OCI-LY1 (cell line): ENCODE results near the gene CLUH.

Source experiments
- H2AFZ ChIP-seq: fragments of 200-600 bp; sonication (generic), shearing (Covaris generic); 2 replicates; pipeline ENCODE4 v1.6.0; 2014; ENCODE audit warnings: antibody characterized with exemption, mild to moderate bottlenecking, low read length
- H3F3A ChIP-seq: fragments of 200-600 bp; sonication (generic), shearing (Covaris generic); 2 replicates; pipeline ENCODE4 v1.6.0; 2014; ENCODE audit warnings: mild to moderate bottlenecking, antibody characterized with exemption, low read length, moderate library complexity; ENCODE audit not compliant: insufficient read depth
- H3K27ac ChIP-seq: fragments of 200-600 bp; sonication (generic); 2 replicates; pipeline ENCODE4 v1.5.1; 2014; ENCODE audit warnings: low read length, mixed run types, mild to moderate bottlenecking, low read depth; ENCODE audit not compliant: poor library complexity, severe bottlenecking
- H3K27me3 ChIP-seq: fragments of 200-600 bp; sonication (generic); 2 replicates; pipeline ENCODE4 v1.6.0; 2014; ENCODE audit warnings: antibody characterized with exemption, mild to moderate bottlenecking, low read length, moderate library complexity; ENCODE audit not compliant: insufficient read depth
- H3K36me3 ChIP-seq: fragments of 200-600 bp; sonication (generic); 2 replicates; pipeline ENCODE4 v1.6.1; 2014; ENCODE audit warnings: mild to moderate bottlenecking, antibody characterized with exemption, low read length, moderate library complexity, mixed read lengths; ENCODE audit not compliant: insufficient read depth
- H3K4me1 ChIP-seq: fragments of 200-600 bp; sonication (generic); 2 replicates; pipeline ENCODE4 v1.5.1; 2014; ENCODE audit warnings: mild to moderate bottlenecking, low read length, moderate library complexity; ENCODE audit not compliant: insufficient read depth, severe bottlenecking
- H3K4me2 ChIP-seq: fragments of 200-600 bp; sonication (generic), shearing (Covaris generic); 2 replicates; pipeline ENCODE4 v1.6.1; 2014; ENCODE audit warnings: low read length
- H3K4me3 ChIP-seq: fragments of 200-600 bp; sonication (generic); 2 replicates; pipeline ENCODE4 v1.5.1; 2014; ENCODE audit warnings: low read length, low read depth, mild to moderate bottlenecking, mixed read lengths; ENCODE audit not compliant: poor library complexity, severe bottlenecking
- H3K79me2 ChIP-seq: fragments of 200-600 bp; shearing (Covaris generic); 2 replicates; pipeline ENCODE4 v1.6.1; 2016; ENCODE audit warnings: mixed run types, low read length, mixed read lengths; ENCODE audit not compliant: insufficient read depth
- H3K9ac ChIP-seq: fragments of 200-600 bp; sonication (generic), shearing (Covaris generic); 2 replicates; pipeline ENCODE4 v1.6.1; 2014; ENCODE audit warnings: mild to moderate bottlenecking, low read length, mixed read lengths
- H3K9me2 ChIP-seq: fragments of 200-600 bp; sonication (generic), shearing (Covaris generic); 2 replicates; pipeline ENCODE4 v1.6.1; 2014; ENCODE audit warnings: low read depth, mild to moderate bottlenecking, low read length, mixed read lengths
- H3K9me3 ChIP-seq: fragments of 200-600 bp; shearing (Covaris generic); 2 replicates; pipeline ENCODE4 v1.6.1; 2014; ENCODE audit warnings: low read length, mixed read lengths
- H4K20me1 ChIP-seq: fragments of 200-600 bp; sonication (generic), shearing (Covaris generic); 2 replicates; pipeline ENCODE4 v1.6.0; 2016; ENCODE audit warnings: mild to moderate bottlenecking, low read length; ENCODE audit not compliant: insufficient read depth
- CTCF ChIP-seq: fragments of 200-600 bp; sonication (generic), shearing (Covaris generic); IDR thresholded peaks from 2 replicates; pipeline ENCODE4 v1.5.1; 2017; ENCODE audit warnings: mild to moderate bottlenecking, antibody characterized with exemption, low read length, moderate library complexity, mixed read lengths
- EZH2 ChIP-seq: fragments of 200-600 bp; sonication (generic), shearing (Covaris generic); IDR thresholded peaks from 2 replicates; pipeline ENCODE4 v1.8.0; 2017; ENCODE audit warnings: borderline replicate concordance, mixed run types, mild to moderate bottlenecking, antibody characterized with exemption, low read length, moderate library complexity, mixed read lengths

The CLUH gene

GRCh38 chr17:2734939-2735338 is 23.4 kb upstream of the CLUH start:
- Histone ChIP-seq H3K27ac (no peak overlapping the region), H3K4me3 (no peak overlapping the region), H3K4me1 (no peaks in the 10 kb centered on the region), H3K27me3 (0 out of 2 replicates have a peak, but pooled peaks cover 2% of the 10 kb centered on the region), H3K9me2 (no peaks in the 10 kb centered on the region), H3F3A (no peaks in the 10 kb centered on the region), H3K9me3 (no peaks in the 10 kb centered on the region), H4K20me1 (no peaks in the 10 kb centered on the region), H3K36me3 (no peaks in the 10 kb centered on the region), H3K79me2 (no peaks in the 10 kb centered on the region), H3K4me2 (no peak overlapping the region), H2AFZ (no peak overlapping the region), H3K9ac (no peak overlapping the region)
- TF ChIP-seq EZH2 (no peak), CTCF (no peak)

- no peak overlapping the region for H3K9ac ChIP-seq
- TF ChIP-seq EZH2 (no peak), CTCF (no peak)
- H3K79me2 ChIP-seq: no peaks in the 10 kb centered on the region
- 0 out of 2 replicates have a peak, but pooled peaks cover 6% of the 10 kb centered on the region for H3K27me3 ChIP-seq
- H3K9me3 ChIP-seq: no peaks in the 10 kb centered on the region
- H3K27ac ChIP-seq: no peak overlapping the region
- no peaks in the 10 kb centered on the region for H4K20me1 ChIP-seq
- no peak overlapping the region for H2AFZ ChIP-seq
- no peaks in the 10 kb centered on the region for H3F3A ChIP-seq
- no peak overlapping the region for H3K4me3 ChIP-seq
- H3K4me1 ChIP-seq: no peaks in the 10 kb centered on the region
- H3K4me2 ChIP-seq: no peak overlapping the region
- no peaks in the 10 kb centered on the region for H3K36me3 ChIP-seq
- H3K9me2 ChIP-seq: no peaks in the 10 kb centered on the region
Observed at GRCh38 chr17:2731807-2732206, 20.2 kb upstream of the CLUH start.

GRCh38 chr17:2730764-2731353 is 19.3 kb upstream of the CLUH start:
- H3K4me3 ChIP-seq: no peak overlapping the region
- H2AFZ ChIP-seq: no peak overlapping the region
- H3K79me2 ChIP-seq: no peaks in the 10 kb centered on the region
- no peaks in the 10 kb centered on the region for H3K9me2 ChIP-seq
- H3K27me3 ChIP-seq: 0 out of 2 replicates have a peak, but pooled peaks cover 6% of the 10 kb centered on the region
- H4K20me1 ChIP-seq: no peaks in the 10 kb centered on the region
- H3K4me2 ChIP-seq: no peak overlapping the region
- H3F3A ChIP-seq: no peaks in the 10 kb centered on the region
- TF ChIP-seq EZH2 (no peak), CTCF (no peak)
- H3K9me3 ChIP-seq: no peaks in the 10 kb centered on the region
- H3K27ac ChIP-seq: no peak overlapping the region
- no peak overlapping the region for H3K9ac ChIP-seq
- H3K4me1 ChIP-seq: no peaks in the 10 kb centered on the region
- H3K36me3 ChIP-seq: no peaks in the 10 kb centered on the region
